Measurements from ENCODE around the gene CTDP1.

CTDP1 gene

DNA sequence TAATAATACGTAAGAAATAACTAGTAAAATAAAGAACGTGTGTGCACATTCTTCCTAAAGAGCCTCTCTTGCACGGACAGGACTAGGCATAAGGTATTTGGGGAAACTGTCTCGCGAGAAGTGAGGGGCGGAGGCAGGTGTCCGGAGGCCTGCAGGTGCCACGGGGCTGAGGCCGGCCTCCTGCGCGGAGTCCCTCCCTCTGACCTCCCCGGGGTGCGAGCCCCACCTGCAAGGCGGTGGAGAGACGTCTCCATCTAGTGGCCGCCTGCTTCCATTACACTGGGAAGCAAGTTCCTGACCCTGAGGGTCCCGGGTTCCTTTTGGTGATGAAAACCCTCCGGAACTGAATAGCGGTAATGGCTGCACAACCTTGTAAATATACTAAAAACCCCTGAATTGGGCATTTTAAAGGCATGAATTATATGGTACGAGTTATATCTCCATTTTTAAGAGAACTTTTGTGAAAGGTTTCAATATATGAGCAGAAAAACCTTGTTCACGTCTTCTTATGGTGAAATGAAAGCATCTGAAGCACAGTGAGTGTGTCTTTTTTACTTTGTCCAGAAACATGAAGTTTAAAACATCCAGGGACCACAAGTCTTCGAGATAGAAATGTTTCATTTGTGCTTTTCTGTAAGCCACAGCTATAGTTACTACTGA, 35.5 kb upstream of the CTDP1 start:
- peak; percentile 10 to 47 for DNase-seq (ENCODE audit: extremely low read depth in 1 of 2, low read depth in 1 of 2)

DNA sequence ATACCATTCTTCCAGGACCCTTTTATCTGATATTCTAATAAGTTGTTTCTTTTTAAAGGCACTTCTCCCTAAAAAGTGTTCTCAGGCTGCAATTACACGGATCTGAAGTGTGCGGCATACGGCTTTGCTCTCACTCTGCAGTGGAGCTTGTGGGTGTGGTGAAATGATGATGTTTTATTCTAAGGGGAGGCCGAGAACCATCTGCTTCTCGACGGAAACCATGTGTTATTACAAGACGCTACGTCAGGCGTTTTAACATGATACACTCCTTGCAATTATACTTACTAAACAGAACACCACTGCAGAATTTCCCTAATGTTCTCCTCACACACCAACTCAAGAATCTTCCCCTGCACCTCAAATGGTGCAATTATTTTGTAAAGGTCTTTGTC, 34.9 kb upstream of the CTDP1 start:
- no peak for DNase-seq (ENCODE audit: extremely low read depth in 1 of 2, low read depth in 1 of 2)

DNA sequence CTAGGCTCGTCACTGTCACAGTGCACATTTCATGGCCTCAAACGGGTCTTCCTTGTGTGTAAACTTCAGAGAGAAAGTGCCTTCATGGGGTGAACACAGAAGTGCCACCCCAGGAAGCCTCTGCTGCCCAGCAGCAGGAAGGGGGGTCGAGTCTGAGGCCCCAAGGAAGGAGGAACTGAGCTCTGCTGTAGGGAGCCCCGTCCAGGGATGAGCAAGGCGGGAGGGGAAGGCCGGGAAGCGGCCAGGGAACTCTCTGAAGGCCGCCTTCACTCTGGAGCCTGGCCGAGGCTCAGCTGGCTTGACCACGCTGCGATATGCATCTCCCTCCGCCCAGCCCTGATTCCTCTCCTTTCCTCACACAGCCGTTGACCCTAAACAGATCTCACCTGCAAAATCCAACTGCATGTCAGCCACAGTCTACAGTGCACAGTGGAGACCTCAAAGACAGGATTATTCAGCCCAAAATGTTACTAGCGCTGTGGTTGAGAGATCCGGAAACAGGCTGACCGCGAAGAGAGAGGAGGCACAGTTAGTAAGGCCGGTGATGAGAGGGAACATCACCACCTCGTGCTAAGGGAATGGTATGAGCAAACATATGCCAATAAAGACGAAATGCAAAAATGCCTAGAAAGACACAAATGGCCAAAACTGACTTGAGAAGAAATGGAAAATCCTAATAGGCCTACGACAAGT, 34.2 kb upstream of the CTDP1 start:
- no peak for DNase-seq (ENCODE audit: extremely low read depth in 1 of 2, low read depth in 1 of 2)

DNA sequence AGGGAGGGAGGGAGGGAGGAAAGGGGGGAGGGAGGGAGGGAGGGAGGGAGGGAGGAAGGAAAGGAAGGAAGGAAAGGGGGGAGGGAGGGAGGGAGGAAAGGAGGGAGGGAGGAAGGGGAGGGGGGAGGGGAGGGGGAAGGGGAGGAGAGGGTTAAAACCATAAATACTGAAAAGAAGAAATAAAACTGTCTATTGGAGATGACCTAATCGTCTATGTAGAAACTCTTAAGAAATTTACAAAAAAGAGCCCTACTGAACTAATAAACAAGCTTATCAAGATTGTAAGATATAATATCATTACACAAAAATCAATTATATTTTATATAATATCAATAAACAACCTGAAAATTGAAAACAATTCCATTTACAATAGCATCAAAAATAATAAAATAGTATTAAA, 32.3 kb upstream of the CTDP1 start:
- DNase-seq (ENCODE audit: extremely low read depth in 1 of 2, low read depth in 1 of 2) = no peak

DNA sequence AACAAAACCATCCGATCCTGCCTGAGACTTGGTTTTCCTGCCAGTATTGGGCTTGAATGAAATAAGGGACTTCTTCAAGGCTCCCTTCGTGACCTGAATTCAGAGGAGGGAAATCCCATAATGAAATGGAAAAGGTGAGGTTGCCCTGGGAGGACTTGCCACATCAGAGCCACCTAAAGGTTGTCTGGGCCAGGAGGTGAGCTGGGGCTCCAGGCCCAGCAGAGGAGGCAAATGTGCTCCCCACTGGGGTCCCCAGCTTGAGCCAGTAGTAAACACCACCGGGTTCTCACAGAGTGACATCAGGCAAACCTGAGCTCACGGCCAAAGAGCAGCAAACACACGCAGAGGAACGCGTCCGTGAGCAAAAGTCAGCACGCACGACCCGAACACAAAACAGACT, 28.6 kb upstream of the CTDP1 start:
- DNase-seq (ENCODE audit: extremely low read depth in 1 of 2, low read depth in 1 of 2) = no peak

DNA sequence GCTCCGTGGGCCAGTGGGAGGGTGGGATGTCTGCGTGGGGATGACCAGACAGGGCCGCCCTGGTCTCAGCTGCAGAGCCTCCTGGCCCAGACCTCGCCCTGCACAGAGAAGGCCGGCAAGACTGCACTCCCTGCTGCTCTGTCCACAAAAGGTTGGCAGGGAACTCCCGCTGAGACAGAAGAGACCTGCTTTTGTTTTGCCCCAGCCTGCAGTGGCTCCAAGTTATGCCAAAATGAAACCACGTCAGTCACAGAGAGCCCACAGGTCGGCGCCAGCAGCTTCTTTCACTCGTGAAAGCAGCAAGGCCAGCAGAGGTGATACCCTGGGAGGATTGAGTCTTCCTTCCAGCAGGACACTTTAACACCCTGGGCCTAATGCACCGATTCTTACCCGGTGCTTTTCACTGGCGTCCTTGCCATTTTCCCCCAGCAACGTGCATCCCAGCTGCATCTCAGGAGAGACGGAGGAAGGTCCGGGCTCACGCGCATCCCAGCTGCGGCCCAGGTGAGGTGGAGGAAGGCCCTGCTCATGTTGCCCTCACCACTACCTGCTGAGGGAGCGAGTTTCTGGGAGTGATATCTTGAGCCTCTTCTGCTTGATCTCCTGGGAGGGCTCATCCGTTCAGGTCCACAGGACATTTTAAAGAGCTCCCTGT, 22.1 kb upstream of the CTDP1 start:
- DNase-seq (ENCODE audit: extremely low read depth in 1 of 2, low read depth in 1 of 2) = no peak

DNA sequence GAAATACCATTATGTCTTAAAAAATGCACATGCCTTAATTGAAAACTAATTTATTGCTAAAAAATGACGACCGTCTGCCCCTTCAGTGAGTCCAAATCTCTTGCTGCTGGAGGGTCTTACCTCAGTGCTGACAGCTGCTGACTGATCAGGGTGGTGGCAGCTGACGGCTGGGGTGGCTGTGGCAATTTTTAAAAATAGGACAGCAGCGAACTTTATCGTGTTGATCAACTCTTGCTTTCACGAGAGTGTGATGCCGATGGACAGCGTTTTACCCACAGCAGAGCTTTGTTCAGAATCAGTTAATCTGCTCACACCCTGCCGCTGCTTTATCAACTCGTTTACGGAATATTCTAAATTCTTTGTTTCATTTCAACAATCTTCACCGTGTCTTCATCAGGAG, 21.2 kb upstream of the CTDP1 start:
- DNase-seq (ENCODE audit: extremely low read depth in 1 of 2, low read depth in 1 of 2) = no peak

DNA sequence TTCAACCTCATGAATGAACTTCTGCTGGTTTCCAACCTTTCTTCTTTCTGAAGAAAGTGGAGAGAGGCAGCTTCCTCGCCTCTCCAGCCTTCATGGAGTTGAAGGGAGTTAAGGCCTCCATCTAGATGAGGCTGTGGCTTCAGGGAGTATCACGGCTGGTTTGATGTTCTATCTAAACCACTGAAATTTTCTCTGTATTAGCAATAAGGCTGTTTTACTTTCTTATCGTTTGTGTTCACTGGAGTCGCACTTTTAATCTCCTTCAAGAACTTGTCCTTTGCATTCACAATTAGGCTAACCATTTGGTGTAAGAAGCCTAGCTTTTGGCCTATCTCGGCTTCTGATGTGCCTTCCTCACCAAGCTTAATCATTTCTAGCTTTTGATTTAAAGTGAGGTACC, 19.9 kb upstream of the CTDP1 start:
- no peak for DNase-seq (ENCODE audit: extremely low read depth in 1 of 2, low read depth in 1 of 2)

DNA sequence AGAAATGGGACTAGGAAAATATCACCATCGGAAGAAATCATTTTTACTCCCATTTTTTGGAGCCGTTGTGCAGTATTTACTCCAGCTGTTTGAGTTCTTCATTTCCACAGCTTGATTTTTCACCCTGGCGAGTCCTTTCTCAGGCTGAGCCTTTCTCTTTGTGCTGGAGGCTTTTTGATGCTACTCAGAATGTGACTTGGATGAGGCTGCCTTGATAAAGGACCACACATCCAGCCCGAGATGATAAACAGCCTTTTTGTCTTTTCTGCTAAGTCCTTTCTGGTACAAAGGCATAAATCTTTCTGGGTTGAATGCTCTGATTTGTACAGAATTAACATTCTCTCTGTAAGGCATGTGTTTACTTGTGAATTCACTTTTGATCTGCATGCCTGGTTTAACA, 17.6 kb upstream of the CTDP1 start:
- DNase-seq (ENCODE audit: extremely low read depth in 1 of 2, low read depth in 1 of 2) = no peak

DNA sequence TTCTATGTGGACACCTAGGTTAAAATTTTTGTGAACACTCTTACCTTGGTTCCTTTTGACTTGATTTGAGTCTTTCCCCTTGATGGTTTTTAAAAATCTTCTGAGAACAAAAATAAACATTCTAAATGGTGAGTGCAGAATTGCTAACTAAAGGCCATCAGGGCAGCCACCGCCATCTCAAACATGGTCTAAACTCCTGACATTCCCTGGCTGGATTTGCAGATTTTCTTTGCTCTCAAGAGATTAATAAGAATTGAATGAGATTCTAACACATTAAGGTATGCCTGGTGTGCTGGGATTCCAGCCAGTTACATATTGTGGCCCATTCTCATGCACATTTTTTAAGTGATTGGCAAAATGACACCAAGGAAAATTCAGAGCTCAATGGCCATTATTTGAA, 17.2 kb upstream of the CTDP1 start:
- no peak for DNase-seq (ENCODE audit: extremely low read depth in 1 of 2, low read depth in 1 of 2)

DNA sequence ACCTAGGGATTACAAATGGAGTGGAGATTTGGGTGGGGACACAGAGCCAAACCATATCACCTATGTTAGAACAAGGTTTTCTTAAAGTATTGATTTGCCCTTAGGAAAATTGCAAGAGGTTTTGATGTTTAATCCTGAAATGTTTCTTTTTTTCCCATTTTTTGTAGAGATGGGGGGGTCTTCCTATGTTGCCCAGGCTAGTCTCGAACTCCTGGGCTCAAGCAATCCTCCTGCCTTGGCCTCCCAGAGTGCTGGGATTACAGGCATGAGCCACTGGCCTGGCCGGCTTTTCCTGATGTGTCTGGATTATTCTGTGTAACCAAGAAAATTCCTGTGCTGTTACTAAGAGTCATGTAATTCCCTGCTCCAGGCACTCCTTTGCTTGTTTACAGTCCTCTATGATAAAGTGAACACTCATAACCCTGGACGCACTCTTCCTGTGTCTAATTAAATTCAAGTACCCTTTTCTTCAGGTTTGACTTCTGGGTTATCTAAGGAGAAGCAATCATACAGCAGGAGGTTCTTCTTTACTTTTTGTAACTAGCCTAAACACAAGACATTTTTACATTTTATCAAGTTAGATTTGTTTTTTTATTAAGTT, 15.0 kb upstream of the CTDP1 start:
- no peak for DNase-seq (ENCODE audit: extremely low read depth in 1 of 2, low read depth in 1 of 2)

DNA sequence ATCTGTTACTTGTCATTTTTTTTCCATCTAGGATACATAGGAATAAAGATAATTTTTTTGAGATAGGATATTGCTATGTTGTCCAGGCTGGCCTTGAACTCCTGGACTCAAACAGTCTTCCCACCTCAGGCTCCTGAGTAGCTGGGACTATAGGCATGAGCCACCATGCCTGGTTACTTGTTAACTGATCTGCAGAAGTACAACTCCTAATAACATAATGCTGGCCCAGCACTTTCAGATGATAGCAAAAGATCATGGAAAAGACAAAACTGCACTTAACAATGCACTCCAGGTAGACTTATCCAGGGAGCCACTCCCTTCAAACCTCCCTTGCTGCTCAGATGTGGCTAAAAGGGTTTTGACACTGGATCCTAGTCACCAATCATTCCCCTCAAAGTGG, 11.4 kb upstream of the CTDP1 start:
- no peak for DNase-seq (ENCODE audit: extremely low read depth in 1 of 2, low read depth in 1 of 2)

DNA sequence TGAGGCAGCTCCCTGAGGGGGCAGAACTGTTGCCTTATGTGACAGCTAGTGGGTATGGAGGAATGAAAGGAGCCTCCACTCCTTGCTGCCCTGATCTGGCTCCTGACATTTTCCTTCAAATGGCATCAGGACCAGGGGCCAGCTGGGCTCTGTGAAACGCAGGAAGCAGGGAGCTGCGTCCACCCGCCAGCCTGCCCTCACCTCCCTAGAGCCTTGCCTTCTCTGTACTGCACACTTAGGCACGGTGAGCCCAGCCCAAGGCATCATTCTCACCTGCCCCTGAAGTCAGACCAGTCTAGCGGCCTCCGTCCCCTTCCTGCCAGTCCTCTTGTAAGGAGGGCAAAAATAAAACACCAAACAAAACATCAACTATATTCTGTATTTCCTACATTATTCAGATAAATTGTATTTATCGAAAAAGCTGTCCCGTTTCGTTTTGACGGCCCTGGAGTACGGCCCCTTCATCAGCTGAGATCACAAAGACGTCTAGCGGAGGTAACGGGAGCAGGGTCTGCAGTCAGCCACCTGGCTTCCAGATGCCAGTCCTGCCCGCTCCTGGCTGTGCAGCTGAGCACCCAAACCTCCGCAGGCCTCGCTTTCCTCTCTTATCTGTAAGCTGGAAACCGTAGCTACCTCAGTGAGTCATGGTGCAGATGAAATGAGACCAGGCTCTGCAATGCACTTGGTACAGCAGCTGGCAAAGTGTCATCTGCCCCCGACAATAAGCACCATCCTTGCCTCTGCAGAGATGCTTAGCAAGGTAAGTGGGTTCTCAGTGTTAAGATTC, 6.9 kb upstream of the CTDP1 start:
- DNase-seq (ENCODE audit: extremely low read depth in 1 of 2, low read depth in 1 of 2) = no peak

DNA sequence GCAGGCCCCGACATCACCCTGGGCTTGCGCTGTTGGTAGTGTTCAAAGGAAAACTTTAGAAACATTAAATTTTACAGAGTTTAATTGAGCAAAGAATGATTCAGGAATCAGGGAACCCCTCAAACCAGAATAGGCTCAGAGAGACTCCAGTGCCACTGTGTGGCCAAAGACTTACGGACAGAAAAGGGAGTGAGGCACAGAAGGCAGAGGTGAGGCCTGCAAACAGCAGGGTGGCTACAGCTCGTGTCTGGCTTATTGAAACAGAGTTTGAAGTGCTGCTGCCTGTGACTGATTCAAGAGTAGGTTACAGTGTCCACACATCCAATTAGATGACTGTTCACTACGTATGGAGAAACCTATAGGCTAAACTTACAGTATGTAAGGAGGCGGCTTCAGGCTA, 2.4 kb upstream of the CTDP1 start:
- no peak for DNase-seq (ENCODE audit: extremely low read depth in 1 of 2, low read depth in 1 of 2)

DNA sequence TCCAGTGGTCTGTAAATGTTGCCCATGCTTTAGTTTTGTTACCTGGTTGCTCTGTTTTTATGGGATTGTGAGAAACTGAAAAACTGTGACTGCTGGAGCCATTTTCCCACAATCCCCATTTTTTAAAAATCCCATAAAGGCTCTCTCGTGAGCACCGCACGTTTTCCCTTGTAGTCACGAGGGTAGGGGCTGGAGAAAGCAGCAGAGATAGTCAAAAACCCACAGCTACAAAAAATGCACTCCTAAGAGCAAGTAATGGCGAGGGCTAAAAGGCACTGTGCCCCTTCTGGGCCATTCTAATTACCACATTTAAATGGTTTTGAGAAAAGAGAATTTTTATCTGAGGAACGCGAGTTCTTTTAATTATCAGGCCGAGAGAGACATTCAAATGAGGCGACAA, 1.8 kb upstream of the CTDP1 start:
- DNase-seq (ENCODE audit: extremely low read depth in 1 of 2, low read depth in 1 of 2) = no peak

DNA sequence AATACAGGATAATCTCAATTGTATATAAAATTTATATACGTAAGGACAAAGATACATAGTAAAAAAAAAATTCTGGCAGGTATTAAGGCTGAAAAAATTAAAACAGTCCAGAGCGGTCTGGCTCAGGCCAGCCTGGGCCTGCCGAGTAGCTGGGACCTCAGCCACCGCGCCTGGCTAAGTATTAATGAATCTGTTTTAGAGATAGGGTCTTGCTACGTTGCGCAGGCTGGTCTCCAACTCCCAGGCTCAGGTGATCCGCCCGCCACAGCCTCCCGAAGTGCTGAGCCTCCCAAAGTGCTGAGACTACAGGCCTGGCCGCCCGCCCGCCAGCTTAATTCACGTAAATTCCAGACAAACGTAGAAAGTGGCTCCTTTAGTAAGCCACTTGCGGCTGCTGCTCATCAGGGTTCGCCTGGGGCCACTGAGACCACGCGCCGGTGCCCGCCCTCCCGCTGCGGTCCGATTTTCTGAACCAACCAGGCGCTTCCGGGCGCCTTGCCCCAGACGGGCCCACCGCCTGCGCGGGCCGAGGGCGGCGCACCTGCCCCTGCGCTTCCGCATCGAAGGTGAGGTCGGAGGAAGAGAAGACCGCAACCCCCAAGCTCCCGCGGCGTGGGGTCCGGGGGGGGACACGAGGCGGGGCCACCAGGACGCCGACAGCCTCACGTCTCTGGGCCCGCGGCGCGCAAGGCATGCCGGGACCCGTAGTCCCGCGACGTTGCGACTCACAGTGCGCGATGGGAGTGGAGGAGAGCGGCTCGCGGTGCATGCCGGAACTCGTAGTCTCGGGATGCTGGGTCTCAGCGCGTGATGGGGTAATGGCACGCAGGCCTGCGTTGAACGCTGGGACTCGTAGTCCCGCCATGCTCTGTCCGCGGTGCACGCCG, 695 bp upstream of the CTDP1 start:
- peak; percentile 96 to 97 for DNase-seq (ENCODE audit: extremely low read depth in 1 of 2, low read depth in 1 of 2)

DNA sequence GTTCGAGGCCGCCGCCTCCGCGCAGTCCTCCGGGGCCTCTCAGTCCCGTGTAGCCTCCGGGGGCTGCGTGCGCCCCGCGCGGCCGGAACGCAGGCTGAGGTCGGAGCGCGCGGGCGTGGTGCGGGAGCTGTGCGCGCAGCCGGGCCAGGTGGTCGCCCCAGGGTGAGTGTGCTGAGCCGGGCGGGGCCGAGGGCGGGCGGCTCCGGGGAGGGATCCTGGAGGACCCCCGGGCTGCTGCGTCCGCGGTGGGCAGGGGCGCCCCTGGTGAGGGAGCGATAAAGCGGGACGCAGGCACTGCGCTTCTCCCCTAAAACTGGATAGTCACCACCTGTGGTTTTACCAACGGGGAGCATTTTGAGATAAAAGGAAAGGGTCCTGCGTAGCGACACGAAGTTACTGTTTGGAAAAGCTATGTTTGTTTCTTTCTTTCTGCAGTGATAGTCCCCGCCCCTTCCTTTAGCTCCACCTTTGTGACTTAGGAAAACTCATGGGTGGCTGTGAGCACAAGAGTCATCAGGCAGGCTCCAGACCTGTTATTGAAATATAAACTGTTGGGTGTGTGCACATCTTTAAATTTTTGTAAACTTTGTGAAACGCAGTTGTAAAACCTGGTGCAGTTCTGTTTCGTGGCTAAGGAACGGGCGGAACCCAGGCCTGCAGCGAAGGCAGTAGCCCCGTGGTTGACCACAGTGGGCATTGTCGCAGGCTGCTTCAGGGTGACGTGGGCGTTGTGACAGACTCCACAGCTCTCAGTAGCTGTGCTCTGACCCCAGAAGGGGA, 687 bp downstream of the CTDP1 start:
- peak in 1 of 2 donors; percentile 11 for DNase-seq (ENCODE audit: extremely low read depth in 1 of 2, low read depth in 1 of 2)

DNA sequence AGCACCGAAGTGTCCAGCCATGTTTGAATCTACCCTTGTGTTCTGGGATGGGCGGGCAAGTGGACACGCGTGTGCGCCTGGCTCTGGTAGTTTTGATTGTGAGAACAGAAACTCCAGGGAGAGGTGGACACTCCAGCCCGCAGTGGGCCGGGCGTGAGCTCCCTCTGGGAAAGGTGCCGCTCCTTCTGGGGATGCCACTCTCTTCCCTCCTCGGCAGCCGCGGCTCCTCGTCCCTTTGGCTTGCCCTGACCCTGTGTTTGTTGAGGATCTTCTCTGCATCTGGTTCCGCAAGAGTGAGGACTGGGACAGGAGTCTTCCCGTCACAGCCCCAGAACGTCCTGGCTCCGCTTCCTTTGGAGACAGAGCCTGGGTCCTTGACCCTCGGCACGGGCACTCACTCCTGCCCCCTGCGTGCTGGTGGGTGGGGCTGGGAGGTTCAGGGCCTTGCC, 1.3 kb downstream of the CTDP1 start:
- no peak for DNase-seq (ENCODE audit: extremely low read depth in 1 of 2, low read depth in 1 of 2)

All from activated CD8-positive, alpha-beta memory T cell treated with anti-CD3 and anti-CD28 coated beads for 1 hour (primary cell).